Activated CD4-positive, alpha-beta T cell treated with anti-CD3 and anti-CD28 coated beads, Interleukin-2, Interleukin-6, amounts not matched to agents 100 ng/mL and 50 ng/mL, durations not matched to agents 16 hours and 8 hours (primary cell): ENCODE data around the gene DDX49.
"Not testable (repeated sequence)": the region's sequence is repeated elsewhere in the genome, so short reads cannot be mapped to it uniquely, and the experiment has no call there.

Source experiments
- DNase-seq: peaks from one replicate; pipeline ENCODE4 v3.0.0-alpha.2; 2020

Gene DDX49

GRCh38 chr19:18946335-18946734 lies 26.8 kb downstream of the DDX49 start:
- DNase-seq, result no peak

GRCh38 chr19:18946918-18947317 lies 27.4 kb downstream of the DDX49 start:
- no peak for DNase-seq

GRCh38 chr19:18948075-18948975 lies 28.8 kb downstream of the DDX49 start:
- no peak for DNase-seq

- no peak for DNase-seq
These were observed 29.5 kb downstream of the DDX49 start for GRCh38 chr19:18948976-18949356.

- DNase-seq, result no peak
These were observed 30.3 kb downstream of the DDX49 start for GRCh38 chr19:18949858-18950257.

- DNase-seq, result no peak
These were observed 32.3 kb downstream of the DDX49 start for GRCh38 chr19:18951721-18952281.

GRCh38 chr19:18952364-18953003 lies 33.0 kb downstream of the DDX49 start:
- not testable (repeated sequence) for DNase-seq

GRCh38 chr19:18954094-18954493 lies 34.6 kb downstream of the DDX49 start:
- DNase-seq, result no peak

- DNase-seq, result no peak
These were observed 35.5 kb downstream of the DDX49 start for GRCh38 chr19:18955042-18955441.

GRCh38 chr19:18960370-18960769 lies 40.9 kb downstream of the DDX49 start:
- DNase-seq, result no peak

GRCh38 chr19:18961767-18962620 lies 42.5 kb downstream of the DDX49 start:
- DNase-seq, result no peak

GRCh38 chr19:18964121-18964520 lies 44.6 kb downstream of the DDX49 start:
- DNase-seq, result no peak

- no peak for DNase-seq
These were observed 46.8 kb downstream of the DDX49 start for GRCh38 chr19:18966307-18966706.

GRCh38 chr19:18967358-18968146 lies 48.0 kb downstream of the DDX49 start:
- peak; percentile 15 for DNase-seq

GRCh38 chr19:18969931-18970659 lies 50.6 kb downstream of the DDX49 start:
- no peak for DNase-seq

GRCh38 chr19:18972301-18972811 lies 52.8 kb downstream of the DDX49 start:
- DNase-seq, result no peak

- no peak for DNase-seq
These were observed 53.3 kb downstream of the DDX49 start for GRCh38 chr19:18972851-18973250.

GRCh38 chr19:18975011-18975410 lies 55.5 kb downstream of the DDX49 start:
- no peak for DNase-seq

- DNase-seq, result no peak
These were observed 56.4 kb downstream of the DDX49 start for GRCh38 chr19:18975869-18976268.
